GM18861 (cell line): ENCODE results near the gene CAP2.

ENCODE experiments used
- ATAC-seq: cut with Tn5 transposase; IDR thresholded peaks from one replicate; pipeline ENCODE4 v1.9.1; 2021; ENCODE audit not compliant: unreplicated experiment

Gene CAP2

GRCh38 chr6:17392978-17393891 is at the start of gene CAP2:
Gene CAP2, plus strand, starts transcription at chr6:17393595. Its CDS starts 27,961 bp downstream, at chr6:17421556.
- no peak for ATAC-seq

- no peak for ATAC-seq
Observed at GRCh38 chr6:17347012-17347411, 46.4 kb upstream of the CAP2 start.

- no peak for ATAC-seq
Observed at GRCh38 chr6:17349427-17349826, 44.0 kb upstream of the CAP2 start.

- ATAC-seq = no peak
Observed at GRCh38 chr6:17352302-17352701, 41.1 kb upstream of the CAP2 start.

GRCh38 chr6:17353440-17354175 is 39.8 kb upstream of the CAP2 start:
- ATAC-seq = no peak

GRCh38 chr6:17354700-17355403 is 38.5 kb upstream of the CAP2 start:
- no peak for ATAC-seq

- no peak for ATAC-seq
Observed at GRCh38 chr6:17355404-17355774, 38.0 kb upstream of the CAP2 start.

GRCh38 chr6:17358515-17358914 is 34.9 kb upstream of the CAP2 start:
- no peak for ATAC-seq

GRCh38 chr6:17360564-17360963 is 32.8 kb upstream of the CAP2 start:
- no peak for ATAC-seq

- ATAC-seq = no peak
Observed at GRCh38 chr6:17361013-17361412, 32.4 kb upstream of the CAP2 start.

- ATAC-seq = no peak
Observed at GRCh38 chr6:17365961-17366360, 27.4 kb upstream of the CAP2 start.

GRCh38 chr6:17367868-17368267 is 25.5 kb upstream of the CAP2 start:
- ATAC-seq = no peak

- no peak for ATAC-seq
Observed at GRCh38 chr6:17381424-17382147, 11.8 kb upstream of the CAP2 start.

GRCh38 chr6:17385660-17386059 is 7.7 kb upstream of the CAP2 start:
- ATAC-seq = no peak

GRCh38 chr6:17388365-17388764 is 5.0 kb upstream of the CAP2 start:
- no peak for ATAC-seq

- no peak for ATAC-seq
Observed at GRCh38 chr6:17389274-17389847, 4.0 kb upstream of the CAP2 start.

- no peak for ATAC-seq
Observed at GRCh38 chr6:17390276-17390675, 3.1 kb upstream of the CAP2 start.

GRCh38 chr6:17391976-17392375 is 1.4 kb upstream of the CAP2 start:
- no peak for ATAC-seq

- no peak for ATAC-seq
Observed at GRCh38 chr6:17393892-17394631, 667 bp downstream of the CAP2 start.

- ATAC-seq = no peak
Observed at GRCh38 chr6:17395112-17395511, 1.7 kb downstream of the CAP2 start.
